Upper lobe of right lung (tissue), 1 donor: ENCODE results near the gene SPOCK1. TPM values are rescaled to one million over a fixed set of nuclear protein-coding genes. Genes with fewer than 3 reads are reported as not detected.

Experiments
- ATAC-seq: fragments of 200-7000 bp; cut with Tn5 transposase; one replicate; pipeline ENCODE4 v1.9.1; 2020; ENCODE audit warnings: mild to moderate bottlenecking, moderate library complexity
- DNase-seq: peaks from one replicate; pipeline ENCODE4 v3.0.0-alpha.2; 2020
- H3K27ac ChIP-seq: fragments of 200-600 bp; one replicate; pipeline ENCODE4 v1.8.0; 2022
- H3K27me3 ChIP-seq: fragments of 200-600 bp; one replicate; pipeline ENCODE4 v1.8.0; 2022; ENCODE audit warnings: mild to moderate bottlenecking
- H3K36me3 ChIP-seq: fragments of 200-600 bp; one replicate; pipeline ENCODE4 v1.8.0; 2022
- H3K4me1 ChIP-seq: fragments of 200-600 bp; one replicate; pipeline ENCODE4 v1.8.0; 2022
- H3K4me3 ChIP-seq: fragments of 200-600 bp; one replicate; pipeline ENCODE4 v1.8.0; 2022; ENCODE audit warnings: mild to moderate bottlenecking
- H3K9me3 ChIP-seq: fragments of 200-600 bp; one replicate; pipeline ENCODE4 v1.8.0; 2022
- intact Hi-C: fragments of 100-400 bp; cut with DNase I; formaldehyde crosslinking; loops from one replicate; pipeline ENCODE4 v1.11.0; 2022
- total RNA-seq: library from RNA; stranded (reverse); fragmentation: NEBNext Ultra II Directional; extraction: Animal tissue kit (Norgen Biotek cat#: 25700); gene quantifications from one replicate; pipeline ENCODE4 v1.2.1, GENCODE V29; 2021
- TF ChIP-seq, protein P1 (sequence below): fragments of 200-600 bp; IDR thresholded peaks from one replicate; pipeline ENCODE4 v1.8.0; 2022; ENCODE audit warnings: antibody characterized with exemption
- donor health status: DM: no; HTN: yes; CAD: no; lungs with severe emphysema.

Gene SPOCK1
- total RNA-seq, 1 donor from 2014 or later, result 4.0 TPM

DNA sequence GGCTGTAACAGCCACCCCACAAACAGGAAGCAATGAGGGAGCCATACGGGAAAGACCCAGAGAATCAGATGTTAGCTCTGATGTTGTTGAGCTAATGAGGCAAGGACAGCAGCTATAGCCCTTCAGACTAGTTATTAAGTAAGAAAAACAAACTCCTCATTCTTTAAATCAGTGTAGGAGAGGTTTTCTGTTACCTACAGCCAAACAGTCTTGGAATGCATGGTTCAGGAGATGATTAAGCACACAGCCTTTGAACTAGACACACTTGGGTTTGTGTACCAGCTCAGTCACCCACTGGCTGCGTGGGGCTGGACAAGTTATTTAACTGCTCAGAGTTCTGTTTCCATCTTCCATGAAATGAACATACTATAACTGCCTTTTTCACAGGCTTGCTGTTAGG, 68.1 kb downstream of the SPOCK1 start:
- intact Hi-C loops, result no loop called here

GRCh38 chr5:137415231-137415681, 83.9 kb downstream of the SPOCK1 start:
- no peaks in the 10 kb centered on the region for H3K36me3 ChIP-seq
- H3K27me3 ChIP-seq, result no peaks in the 10 kb centered on the region
- no peaks in the 10 kb centered on the region for H3K9me3 ChIP-seq
- H3K4me3 ChIP-seq, result no peak overlapping the region
- no peak overlapping the region for H3K27ac ChIP-seq
- intact Hi-C loops, result no loop called here
- ATAC-seq (no peak), DNase-seq (no peak)
- no peaks in the 10 kb centered on the region for H3K4me1 ChIP-seq
- TF ChIP-seq, protein P1, sequence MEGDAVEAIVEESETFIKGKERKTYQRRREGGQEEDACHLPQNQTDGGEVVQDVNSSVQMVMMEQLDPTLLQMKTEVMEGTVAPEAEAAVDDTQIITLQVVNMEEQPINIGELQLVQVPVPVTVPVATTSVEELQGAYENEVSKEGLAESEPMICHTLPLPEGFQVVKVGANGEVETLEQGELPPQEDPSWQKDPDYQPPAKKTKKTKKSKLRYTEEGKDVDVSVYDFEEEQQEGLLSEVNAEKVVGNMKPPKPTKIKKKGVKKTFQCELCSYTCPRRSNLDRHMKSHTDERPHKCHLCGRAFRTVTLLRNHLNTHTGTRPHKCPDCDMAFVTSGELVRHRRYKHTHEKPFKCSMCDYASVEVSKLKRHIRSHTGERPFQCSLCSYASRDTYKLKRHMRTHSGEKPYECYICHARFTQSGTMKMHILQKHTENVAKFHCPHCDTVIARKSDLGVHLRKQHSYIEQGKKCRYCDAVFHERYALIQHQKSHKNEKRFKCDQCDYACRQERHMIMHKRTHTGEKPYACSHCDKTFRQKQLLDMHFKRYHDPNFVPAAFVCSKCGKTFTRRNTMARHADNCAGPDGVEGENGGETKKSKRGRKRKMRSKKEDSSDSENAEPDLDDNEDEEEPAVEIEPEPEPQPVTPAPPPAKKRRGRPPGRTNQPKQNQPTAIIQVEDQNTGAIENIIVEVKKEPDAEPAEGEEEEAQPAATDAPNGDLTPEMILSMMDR, result no peak

More for the DNA sequence above, 68.1 kb downstream of the SPOCK1 start:
- H3K36me3 ChIP-seq, result no peaks in the 10 kb centered on the region
- H3K4me1 ChIP-seq, result no peaks in the 10 kb centered on the region
- no peaks in the 10 kb centered on the region for H3K9me3 ChIP-seq
- TF ChIP-seq, protein P1, result no peak
- DNase-seq, result no peak
- H3K27ac ChIP-seq, result no peak overlapping the region
- no peaks in the 10 kb centered on the region for H3K27me3 ChIP-seq
- H3K4me3 ChIP-seq, result no peak overlapping the region
- no peak for ATAC-seq

DNA sequence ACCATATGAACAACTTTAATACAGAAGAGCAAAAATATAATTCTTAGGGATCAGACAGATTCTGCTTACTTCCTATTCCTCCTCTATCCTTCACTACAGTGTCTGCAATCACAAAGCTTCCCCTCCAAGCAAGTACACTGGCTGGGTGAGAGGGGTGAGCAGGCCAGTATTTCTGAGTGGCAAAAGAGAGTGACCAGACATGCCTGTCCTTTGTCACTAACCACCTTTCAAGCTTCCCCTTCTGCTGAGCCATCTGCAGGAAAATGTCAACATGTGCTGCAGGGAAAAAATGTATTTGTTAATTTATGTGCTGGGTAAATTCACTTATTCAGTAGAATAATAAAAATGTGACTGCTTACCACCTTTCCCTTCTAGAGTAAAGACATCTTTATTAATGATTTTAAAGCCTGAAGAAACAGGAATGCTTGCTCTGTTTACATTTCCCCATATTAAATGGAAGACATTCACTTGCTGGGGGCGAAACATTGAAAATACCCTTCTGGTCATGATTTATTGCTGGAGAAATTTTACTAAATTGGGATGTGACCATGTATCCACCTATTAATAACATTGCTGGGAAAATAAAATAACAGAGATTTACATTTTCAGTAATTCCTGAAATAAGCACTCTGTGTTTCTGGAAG, 84.9 kb downstream of the SPOCK1 start:
- DNase-seq, result no peak
- no peaks in the 10 kb centered on the region for H3K27me3 ChIP-seq
- H3K27ac ChIP-seq, result no peak overlapping the region
- ATAC-seq, result no peak
- TF ChIP-seq, protein P1, result no peak
- H3K9me3 ChIP-seq, result no peaks in the 10 kb centered on the region
- H3K4me1 ChIP-seq, result no peaks in the 10 kb centered on the region
- no peak overlapping the region for H3K4me3 ChIP-seq
- H3K36me3 ChIP-seq, result no peaks in the 10 kb centered on the region
- intact Hi-C loops, result no loop called here

DNA sequence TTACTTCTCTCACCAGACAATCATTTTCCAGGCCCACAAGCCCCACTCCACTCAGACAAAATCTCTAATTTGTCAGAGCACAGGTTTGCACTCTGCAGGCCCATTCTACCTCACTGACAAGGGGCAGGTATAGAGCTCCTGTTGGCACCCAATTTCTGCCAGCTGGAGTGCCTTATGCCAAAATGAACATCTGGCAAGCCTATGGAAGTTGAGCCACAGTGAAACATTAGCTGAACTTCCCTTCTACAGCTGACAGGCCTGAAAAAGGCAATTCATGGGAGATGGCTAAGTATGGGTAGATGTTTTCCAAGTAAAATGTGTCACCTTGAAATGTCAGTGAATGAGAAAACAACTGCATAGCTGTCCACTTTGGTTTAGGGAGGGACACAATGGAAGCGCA, 87.0 kb downstream of the SPOCK1 start:
- H3K9me3 ChIP-seq, result no peaks in the 10 kb centered on the region
- ATAC-seq (no peak), DNase-seq (no peak)
- intact Hi-C loops, result no loop called here
- H3K27me3 ChIP-seq, result no peaks in the 10 kb centered on the region
- H3K27ac ChIP-seq, result no peak overlapping the region
- no peaks in the 10 kb centered on the region for H3K36me3 ChIP-seq
- no peaks in the 10 kb centered on the region for H3K4me1 ChIP-seq
- H3K4me3 ChIP-seq, result no peak overlapping the region
- TF ChIP-seq, protein P1, result no peak

- intact Hi-C loops, result no loop called here
- Histone ChIP-seq H3K4me1 (no peaks in the 10 kb centered on the region), H3K4me3 (no peak overlapping the region), H3K9me3 (no peaks in the 10 kb centered on the region), H3K27me3 (no peaks in the 10 kb centered on the region), H3K27ac (no peak overlapping the region), H3K36me3 (no peaks in the 10 kb centered on the region)
- ATAC-seq (no peak), DNase-seq (no peak)
- TF ChIP-seq, protein P1, result no peak
Observed at GRCh38 chr5:137410234-137411010, 88.7 kb downstream of the SPOCK1 start.
